MM.1S (cell line): ENCODE measurements around the gene SSTR4.

Experiments
- DNase-seq: peaks from one replicate; pipeline ENCODE4 v3.0.0-alpha.2; 2015
- H2AFZ ChIP-seq: fragments of 300-600 bp; sonication (generic); 2 replicates; pipeline ENCODE4 v1.6.0; 2016; ENCODE audit warnings: antibody characterized with exemption, low read length
- H3F3A ChIP-seq: fragments of 300-600 bp; sonication (generic); 2 replicates; pipeline ENCODE4 v1.6.1; 2016; ENCODE audit warnings: mild to moderate bottlenecking, antibody characterized with exemption, low read length, moderate library complexity, mixed read lengths; ENCODE audit not compliant: insufficient read depth
- H3K27ac ChIP-seq: fragments of 300-600 bp; sonication (generic); 2 replicates; pipeline ENCODE4 v1.5.1; 2016; ENCODE audit warnings: mild to moderate bottlenecking, low read length
- H3K27me3 ChIP-seq: fragments of 300-600 bp; sonication (generic); replicated peaks from 2 replicates; pipeline ENCODE4 v1.6.0; 2016; ENCODE audit warnings: low read length; ENCODE audit not compliant: insufficient read depth
- H3K36me3 ChIP-seq: fragments of 300-600 bp; sonication (generic); replicated peaks from 2 replicates; pipeline ENCODE4 v1.6.1; 2016; ENCODE audit warnings: mild to moderate bottlenecking, low read length, mixed read lengths; ENCODE audit not compliant: insufficient read depth
- H3K4me1 ChIP-seq: fragments of 300-600 bp; sonication (generic); 2 replicates; pipeline ENCODE4 v1.6.1; 2016; ENCODE audit warnings: low read length, mixed read lengths
- H3K4me2 ChIP-seq: fragments of 300-600 bp; sonication (generic); 2 replicates; pipeline ENCODE4 v1.6.0; 2016; ENCODE audit warnings: low read depth, low read length
- H3K4me3 ChIP-seq: fragments of 300-600 bp; sonication (generic); 2 replicates; pipeline ENCODE4 v1.5.1; 2016; ENCODE audit warnings: low read length, mixed read lengths
- H3K79me2 ChIP-seq: fragments of 300-600 bp; sonication (generic); 2 replicates; pipeline ENCODE4 v1.6.1; 2016; ENCODE audit warnings: mixed run types, low read length, mixed read lengths
- H3K9ac ChIP-seq: fragments of 300-600 bp; sonication (generic); 2 replicates; pipeline ENCODE4 v1.6.1; 2016; ENCODE audit warnings: low read length, mixed read lengths
- H3K9me2 ChIP-seq: fragments of 300-600 bp; sonication (generic); replicated peaks from 2 replicates; pipeline ENCODE4 v1.6.1; 2016; ENCODE audit warnings: mild to moderate bottlenecking, low read length, mixed read lengths; ENCODE audit not compliant: insufficient read depth
- H3K9me3 ChIP-seq: fragments of 300-600 bp; sonication (generic); replicated peaks from 2 replicates; pipeline ENCODE4 v1.6.1; 2016; ENCODE audit warnings: mild to moderate bottlenecking, low read length, mixed read lengths; ENCODE audit not compliant: insufficient read depth
- H4K20me1 ChIP-seq: fragments of 300-600 bp; sonication (generic); 2 replicates; pipeline ENCODE4 v1.6.1; 2016; ENCODE audit warnings: mild to moderate bottlenecking, low read length, moderate library complexity, mixed read lengths; ENCODE audit not compliant: insufficient read depth
- CTCF ChIP-seq: fragments of 300-600 bp; sonication (generic); IDR thresholded peaks from 2 replicates; pipeline ENCODE4 v1.5.1; 2016; ENCODE audit warnings: antibody characterized with exemption, low read length, mixed read lengths
- EZH2 ChIP-seq: fragments of 300-600 bp; sonication (generic); optimal IDR thresholded peaks from 2 replicates; pipeline ENCODE3; 2017; ENCODE audit warnings: low read depth, mild to moderate bottlenecking, antibody characterized with exemption, low read length, mixed read lengths
- EZH2phosphoT487 ChIP-seq: fragments of 300-600 bp; sonication (generic); IDR thresholded peaks from 2 replicates; pipeline ENCODE4 v1.6.1; 2018; ENCODE audit warnings: antibody characterized with exemption, low read length

Gene SSTR4

DNA sequence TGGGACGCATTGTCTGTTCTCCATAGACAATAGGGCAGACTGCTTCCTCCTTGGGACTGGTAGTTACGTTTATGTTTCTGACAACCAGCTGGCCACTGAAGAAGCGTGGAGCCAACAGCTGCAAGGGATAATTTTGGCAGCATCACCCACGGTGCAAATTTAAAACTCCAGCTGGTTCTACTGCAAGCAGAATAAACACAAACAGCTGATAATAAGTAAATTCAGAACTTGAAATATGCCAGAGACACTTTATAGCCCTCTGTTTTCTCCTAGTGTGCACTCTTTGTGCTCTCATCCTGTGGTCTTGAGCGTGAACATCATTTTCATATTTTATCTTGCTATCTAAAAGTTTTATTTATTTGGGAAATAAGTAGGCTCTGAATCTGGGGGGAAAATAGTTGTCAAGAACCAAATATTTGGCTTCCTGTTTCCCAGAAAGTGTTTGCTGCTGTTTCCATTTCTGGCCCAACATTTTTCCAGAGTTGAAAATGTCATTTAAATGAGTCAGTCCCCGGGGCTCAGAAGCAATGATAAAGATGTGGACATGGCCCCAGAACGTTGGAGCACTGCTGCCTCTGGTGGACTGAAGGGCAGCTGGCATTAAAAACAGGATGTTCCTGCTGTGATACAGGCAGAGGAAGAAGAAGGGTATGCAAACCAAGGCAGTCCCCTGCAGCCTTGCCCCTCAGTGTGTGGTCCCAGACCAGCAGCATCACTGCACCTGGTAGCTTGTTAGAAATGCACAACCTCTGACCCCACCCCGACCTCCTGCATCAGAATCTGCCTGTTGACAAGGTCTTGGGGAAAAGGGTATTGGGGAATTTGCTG, 26.8 kb downstream of the SSTR4 start:
- no peak overlapping the region for H3K4me3 ChIP-seq
- H2AFZ ChIP-seq = no peak overlapping the region
- H3K9me3 ChIP-seq = no peaks in the 10 kb centered on the region
- H3K36me3 ChIP-seq = no peaks in the 10 kb centered on the region
- no peak for TF ChIP-seq EZH2phosphoT487
- no peak for TF ChIP-seq CTCF
- no peak for TF ChIP-seq EZH2
- no peaks in the 10 kb centered on the region for H3F3A ChIP-seq
- H3K9me2 ChIP-seq = no peaks in the 10 kb centered on the region
- H4K20me1 ChIP-seq = no peaks in the 10 kb centered on the region
- no peak overlapping the region for H3K27ac ChIP-seq
- H3K4me1 ChIP-seq = no peaks in the 10 kb centered on the region
- no peak overlapping the region for H3K9ac ChIP-seq
- no peak for DNase-seq
- no peaks in the 10 kb centered on the region for H3K27me3 ChIP-seq
- no peak overlapping the region for H3K4me2 ChIP-seq
- no peaks in the 10 kb centered on the region for H3K79me2 ChIP-seq

- no peak overlapping the region for H3K4me3 ChIP-seq
Observed at GRCh38 chr20:23062632-23063031, 27.5 kb downstream of the SSTR4 start.

GRCh38 chr20:23063168-23063567, 28.1 kb downstream of the SSTR4 start:
- Histone ChIP-seq H3K27me3 (no peaks in the 10 kb centered on the region), H3K4me3 (no peak overlapping the region), H3K4me1 (no peaks in the 10 kb centered on the region), H3K27ac (no peak overlapping the region), H3K9me2 (no peaks in the 10 kb centered on the region), H4K20me1 (no peaks in the 10 kb centered on the region), H3K36me3 (no peaks in the 10 kb centered on the region), H3F3A (no peaks in the 10 kb centered on the region), H3K4me2 (no peak overlapping the region), H2AFZ (no peak overlapping the region), H3K79me2 (no peaks in the 10 kb centered on the region), H3K9me3 (no peaks in the 10 kb centered on the region), H3K9ac (no peak overlapping the region)
- no peak for TF ChIP-seq EZH2
- TF ChIP-seq CTCF = no peak
- no peak for TF ChIP-seq EZH2phosphoT487
- no peak for DNase-seq

More at GRCh38 chr20:23062632-23063031, 27.5 kb downstream of the SSTR4 start:
- no peaks in the 10 kb centered on the region for H3K36me3 ChIP-seq
- H3K9me3 ChIP-seq = no peaks in the 10 kb centered on the region
- H3K9me2 ChIP-seq = no peaks in the 10 kb centered on the region
- no peak overlapping the region for H3K4me2 ChIP-seq
- no peak overlapping the region for H2AFZ ChIP-seq
- no peak overlapping the region for H3K9ac ChIP-seq
- no peak for DNase-seq
- TF ChIP-seq EZH2phosphoT487 (no peak), EZH2 (no peak), CTCF (no peak)
- H3K27ac ChIP-seq = no peak overlapping the region
- no peaks in the 10 kb centered on the region for H3K4me1 ChIP-seq
- no peaks in the 10 kb centered on the region for H3K79me2 ChIP-seq
- no peaks in the 10 kb centered on the region for H3F3A ChIP-seq
- no peaks in the 10 kb centered on the region for H3K27me3 ChIP-seq
- no peaks in the 10 kb centered on the region for H4K20me1 ChIP-seq
